ENCODE results near the gene RPGR. TPM values are rescaled to one million over a fixed set of nuclear protein-coding genes. Genes with fewer than 3 reads are reported as not detected.

Gene RPGR
- total and polyA plus RNA-seq, 10 donors, result 5.9 to 34.5 (median 12.5) TPM

- 64 to 89% (median 86%) methylated on average over 3 of the region's 3 CpGs for WGBS, 5 donors
- DNase-seq, result no peak
- TF ChIP-seq, protein P1, sequence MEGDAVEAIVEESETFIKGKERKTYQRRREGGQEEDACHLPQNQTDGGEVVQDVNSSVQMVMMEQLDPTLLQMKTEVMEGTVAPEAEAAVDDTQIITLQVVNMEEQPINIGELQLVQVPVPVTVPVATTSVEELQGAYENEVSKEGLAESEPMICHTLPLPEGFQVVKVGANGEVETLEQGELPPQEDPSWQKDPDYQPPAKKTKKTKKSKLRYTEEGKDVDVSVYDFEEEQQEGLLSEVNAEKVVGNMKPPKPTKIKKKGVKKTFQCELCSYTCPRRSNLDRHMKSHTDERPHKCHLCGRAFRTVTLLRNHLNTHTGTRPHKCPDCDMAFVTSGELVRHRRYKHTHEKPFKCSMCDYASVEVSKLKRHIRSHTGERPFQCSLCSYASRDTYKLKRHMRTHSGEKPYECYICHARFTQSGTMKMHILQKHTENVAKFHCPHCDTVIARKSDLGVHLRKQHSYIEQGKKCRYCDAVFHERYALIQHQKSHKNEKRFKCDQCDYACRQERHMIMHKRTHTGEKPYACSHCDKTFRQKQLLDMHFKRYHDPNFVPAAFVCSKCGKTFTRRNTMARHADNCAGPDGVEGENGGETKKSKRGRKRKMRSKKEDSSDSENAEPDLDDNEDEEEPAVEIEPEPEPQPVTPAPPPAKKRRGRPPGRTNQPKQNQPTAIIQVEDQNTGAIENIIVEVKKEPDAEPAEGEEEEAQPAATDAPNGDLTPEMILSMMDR (IDR thresholded peaks at IDR 0.05 in 8 of 11, conservative IDR thresholded peaks at IDR 0.05 in 3 of 11), result no peak
- no peak for TF ChIP-seq POLR2A (IDR thresholded peaks at IDR 0.05)
- no peak for TF ChIP-seq POLR2AphosphoS5 (IDR thresholded peaks at IDR 0.05)
- Histone ChIP-seq H3K9me3 (no peaks in the 10 kb centered on the region), H3K27me3 (replicated peaks in 1 of 7) (no peaks in the 10 kb centered on the region), H3K4me1 (no peaks in the 10 kb centered on the region), H3K27ac (no peak overlapping the region), H3K36me3 (peaks cover 0 to 49% (median 2%) of the 10 kb centered on the region in 6 donors), H3K4me3 (no peak overlapping the region)
- intact Hi-C loops (cut with DNase I; ENCODE audit: low total_unique reads), result no loop called here
Measured at GRCh38 chrX:38318196-38318595, 9.1 kb downstream of the RPGR start.

DNA sequence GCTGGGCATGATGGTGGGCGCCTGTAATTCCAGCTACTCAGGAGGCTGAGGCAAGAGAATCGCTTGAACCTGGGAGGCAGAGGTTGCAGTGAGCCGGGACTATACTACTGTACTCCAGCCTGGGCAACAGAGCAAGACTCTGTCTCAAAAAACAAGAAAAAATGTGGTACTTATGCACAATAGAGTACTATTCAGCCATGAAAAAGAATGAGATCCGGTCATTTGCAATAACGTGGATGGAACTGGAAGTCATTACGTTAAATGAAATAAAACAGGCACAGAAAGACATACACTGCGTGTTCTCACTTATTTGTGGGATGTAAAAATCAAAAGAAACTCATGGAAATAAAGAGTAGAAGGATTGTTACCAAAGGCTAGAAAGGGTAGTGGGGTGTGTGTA, 12.1 kb downstream of the RPGR start:
- WGBS, 5 donors, result 79 to 99% (median 94%) methylated on average over 7 of the region's 7 CpGs
- H3K9me3 ChIP-seq, result no peaks in the 10 kb centered on the region
- H3K36me3 ChIP-seq, result peaks cover 0 to 44% (median 2%) of the 10 kb centered on the region in 6 donors

DNA sequence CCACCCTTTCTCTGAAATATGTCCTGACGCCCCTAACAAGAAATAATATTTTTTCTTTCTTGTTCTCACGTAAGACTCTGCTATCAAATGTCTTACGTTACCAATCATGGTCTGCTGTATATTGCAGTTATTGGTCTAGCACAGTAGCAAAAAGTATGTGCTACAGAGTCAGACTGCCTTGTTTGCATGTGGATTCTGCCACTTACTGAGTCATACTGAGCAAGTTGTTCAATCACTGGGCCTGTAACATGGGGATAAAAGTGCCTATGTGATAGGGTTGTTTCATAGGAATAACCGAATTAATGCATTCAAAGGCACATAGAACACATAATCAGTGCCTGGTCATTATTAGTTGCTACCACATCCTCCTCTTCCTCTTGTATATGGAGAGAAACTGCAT, 14.1 kb downstream of the RPGR start:
- Histone ChIP-seq H3K9me3 (no peaks in the 10 kb centered on the region), H3K27me3 (replicated peaks in 1 of 7) (no peaks in the 10 kb centered on the region), H3K36me3 (peaks cover 0 to 47% (median 2%) of the 10 kb centered on the region in 6 donors), H3K4me3 (no peak overlapping the region), H3K4me1 (no peaks in the 10 kb centered on the region), H3K27ac (no peak overlapping the region)
- intact Hi-C loops (cut with DNase I; ENCODE audit: low total_unique reads), result no loop called here
- no peak for DNase-seq
- 79 to 98% (median 95%) methylated on average over 4 of the region's 4 CpGs for WGBS, 5 donors
- no peak for TF ChIP-seq POLR2AphosphoS5 (IDR thresholded peaks at IDR 0.05)
- TF ChIP-seq POLR2A (IDR thresholded peaks at IDR 0.05), result no peak
- TF ChIP-seq, protein P1 (IDR thresholded peaks at IDR 0.05 in 8 of 11, conservative IDR thresholded peaks at IDR 0.05 in 3 of 11), result no peak

More for the DNA sequence above, 12.1 kb downstream of the RPGR start:
- Histone ChIP-seq H3K4me3 (no peak overlapping the region), H3K27me3 (replicated peaks in 1 of 7) (no peaks in the 10 kb centered on the region), H3K4me1 (no peaks in the 10 kb centered on the region), H3K27ac (no peak overlapping the region)
- TF ChIP-seq POLR2AphosphoS5 (IDR thresholded peaks at IDR 0.05), result no peak
- TF ChIP-seq POLR2A (IDR thresholded peaks at IDR 0.05), result no peak
- TF ChIP-seq, protein P1 (IDR thresholded peaks at IDR 0.05 in 8 of 11, conservative IDR thresholded peaks at IDR 0.05 in 3 of 11), result no peak
- intact Hi-C loops (cut with DNase I; ENCODE audit: low total_unique reads), result no loop called here
- no peak for DNase-seq

GRCh38 chrX:38312436-38312835, 14.9 kb downstream of the RPGR start:
- intact Hi-C loops (cut with DNase I; ENCODE audit: low total_unique reads), result no loop called here
- Histone ChIP-seq H3K27me3 (replicated peaks in 1 of 7) (no peaks in the 10 kb centered on the region), H3K27ac (no peak overlapping the region), H3K36me3 (peaks cover 0 to 43% (median 2%) of the 10 kb centered on the region in 6 donors), H3K9me3 (no peaks in the 10 kb centered on the region), H3K4me1 (no peaks in the 10 kb centered on the region), H3K4me3 (no peak overlapping the region)
- TF ChIP-seq POLR2A (IDR thresholded peaks at IDR 0.05), result no peak
- TF ChIP-seq POLR2AphosphoS5 (IDR thresholded peaks at IDR 0.05), result no peak
- TF ChIP-seq, protein P1 (IDR thresholded peaks at IDR 0.05 in 8 of 11, conservative IDR thresholded peaks at IDR 0.05 in 3 of 11), result no peak
- no peak for DNase-seq
- WGBS, 5 donors, result 82 to 97% (median 94%) methylated on average over 4 of the region's 4 CpGs
